Brain pericyte (primary cell): ENCODE results near the gene RPLP1.

Source experiments
- DNase-seq: peaks from one replicate; pipeline ENCODE4 v3.0.0-alpha.2; 2012; ENCODE audit warnings: low read depth, low spot score

Gene RPLP1

DNA sequence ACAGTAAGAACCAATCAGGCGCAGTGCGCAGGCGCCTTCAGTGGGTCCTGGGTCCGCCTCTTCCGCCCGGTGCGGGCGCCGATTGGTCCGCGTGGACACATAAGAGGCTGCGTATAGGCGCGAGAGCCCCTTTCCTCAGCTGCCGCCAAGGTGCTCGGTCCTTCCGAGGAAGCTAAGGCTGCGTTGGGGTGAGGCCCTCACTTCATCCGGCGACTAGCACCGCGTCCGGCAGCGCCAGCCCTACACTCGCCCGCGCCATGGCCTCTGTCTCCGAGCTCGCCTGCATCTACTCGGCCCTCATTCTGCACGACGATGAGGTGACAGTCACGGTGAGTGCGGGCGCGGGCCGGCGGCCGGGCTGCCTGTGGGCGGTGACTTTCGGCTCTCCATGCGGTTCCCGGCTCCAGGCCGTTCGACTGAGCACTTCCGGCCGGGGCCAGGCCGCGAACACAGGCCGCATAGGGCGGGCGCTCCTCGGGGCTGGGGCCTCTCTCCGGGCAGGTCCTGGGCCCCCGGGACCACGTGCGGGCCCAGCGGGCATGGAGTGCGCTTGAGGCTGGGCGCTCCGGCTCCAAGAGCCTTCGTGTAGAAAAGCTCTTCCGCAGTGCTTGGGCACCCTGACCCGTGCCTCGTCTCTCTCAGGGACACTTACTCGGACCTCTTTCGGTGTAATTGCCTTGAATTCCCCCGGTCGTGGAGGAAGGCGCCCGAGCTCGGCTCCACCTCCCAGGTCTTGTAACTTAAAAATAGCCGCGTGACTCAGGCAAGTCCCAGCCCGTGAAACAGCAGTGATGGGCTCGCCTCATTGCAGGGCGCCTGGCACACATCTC lies at the start of gene RPLP1:
Gene RPLP1, plus strand, starts transcription at position 127 of the 830 bp plus-strand sequence. Its CDS starts 131 bp downstream, at position 258.
- peak; percentile 90 for DNase-seq

DNA sequence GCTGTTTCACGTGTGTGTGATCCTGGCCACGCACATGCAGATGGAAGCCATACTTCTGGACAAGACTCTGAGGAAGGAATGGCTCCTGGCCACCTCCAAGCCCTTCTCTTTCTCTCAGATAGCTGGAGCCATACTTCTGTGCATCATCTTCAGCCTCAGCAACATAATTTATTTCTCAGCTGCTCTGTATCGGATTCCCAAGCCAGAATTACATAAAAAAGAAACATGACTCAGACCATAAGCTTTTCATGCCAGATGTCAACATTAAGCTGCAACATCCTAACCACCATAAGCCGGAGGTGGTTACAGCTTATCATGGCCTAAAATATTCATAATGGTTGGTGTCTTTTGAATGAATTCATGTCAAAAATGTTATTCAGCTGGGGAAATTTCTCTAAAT lies 49.0 kb upstream of the RPLP1 start:
- peak; percentile 29 for DNase-seq

DNA sequence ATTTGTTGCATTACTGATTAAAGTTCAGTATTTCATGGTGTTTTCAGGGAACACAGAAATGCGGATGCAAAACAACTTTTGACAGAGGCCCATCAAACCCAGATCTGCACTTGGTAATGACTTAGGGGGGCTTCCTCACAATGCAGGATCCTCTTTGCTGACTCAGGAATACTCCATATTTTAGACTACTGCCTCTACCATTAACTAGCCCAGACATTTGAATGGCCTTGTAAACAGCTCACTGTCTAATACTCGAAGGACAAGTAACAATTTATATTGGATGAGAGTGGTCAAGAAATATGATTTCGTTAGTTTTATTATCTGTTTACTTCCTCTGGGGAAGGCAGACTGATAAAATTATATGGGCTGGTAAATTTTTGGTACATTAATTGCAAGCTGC lies 47.5 kb upstream of the RPLP1 start:
- DNase-seq: no peak

DNA sequence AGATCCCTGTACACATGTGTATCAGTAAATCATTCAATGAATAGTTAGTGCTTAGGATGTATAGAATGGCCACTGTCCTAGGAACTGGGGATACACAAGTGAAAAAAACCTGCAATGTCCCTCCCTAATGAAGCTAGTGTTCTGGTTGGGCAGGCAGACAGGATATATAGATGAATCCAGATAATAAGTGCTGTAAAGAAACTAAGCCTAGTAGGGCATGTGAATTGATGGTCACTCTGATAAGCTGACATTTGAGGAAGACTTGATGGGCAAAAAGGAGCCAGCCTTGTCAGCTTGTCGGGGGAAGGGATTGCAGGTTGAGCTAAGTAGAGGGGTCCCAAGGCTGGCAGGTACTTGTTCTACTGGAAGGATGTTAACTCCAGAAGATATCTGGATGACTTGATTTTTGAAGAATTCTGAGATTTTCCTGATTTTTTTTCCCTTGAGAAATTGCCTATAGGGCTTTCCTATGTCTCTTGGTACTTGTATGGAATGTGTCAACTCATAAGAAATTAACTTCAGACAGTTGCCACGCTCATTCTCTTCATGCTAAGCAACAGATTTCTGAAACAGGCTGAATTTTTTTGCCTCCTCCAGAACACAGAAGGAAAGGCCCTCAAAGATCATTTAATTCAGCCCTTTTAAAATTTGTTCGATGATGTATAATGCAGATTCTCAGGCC lies 44.8 kb upstream of the RPLP1 start:
- DNase-seq: no peak

DNA sequence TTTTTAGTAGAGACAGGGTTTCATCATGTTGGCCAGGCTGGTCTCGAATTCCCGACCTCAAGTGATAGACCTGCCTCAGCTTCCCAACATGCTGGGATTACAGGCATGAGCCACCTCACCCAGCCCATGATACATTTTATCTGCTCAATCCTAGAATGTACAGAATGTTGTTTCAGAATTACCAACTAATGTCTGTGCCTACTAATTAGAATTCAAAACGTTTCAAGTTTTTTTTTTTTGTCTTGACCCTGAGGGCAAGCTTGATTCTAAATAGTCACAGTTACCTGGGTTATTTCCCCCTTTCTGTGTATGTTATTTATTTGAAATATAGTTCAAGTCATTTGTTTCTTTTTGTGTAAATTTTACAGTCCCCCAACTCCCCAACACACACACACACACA lies 43.8 kb upstream of the RPLP1 start:
- DNase-seq: no peak

DNA sequence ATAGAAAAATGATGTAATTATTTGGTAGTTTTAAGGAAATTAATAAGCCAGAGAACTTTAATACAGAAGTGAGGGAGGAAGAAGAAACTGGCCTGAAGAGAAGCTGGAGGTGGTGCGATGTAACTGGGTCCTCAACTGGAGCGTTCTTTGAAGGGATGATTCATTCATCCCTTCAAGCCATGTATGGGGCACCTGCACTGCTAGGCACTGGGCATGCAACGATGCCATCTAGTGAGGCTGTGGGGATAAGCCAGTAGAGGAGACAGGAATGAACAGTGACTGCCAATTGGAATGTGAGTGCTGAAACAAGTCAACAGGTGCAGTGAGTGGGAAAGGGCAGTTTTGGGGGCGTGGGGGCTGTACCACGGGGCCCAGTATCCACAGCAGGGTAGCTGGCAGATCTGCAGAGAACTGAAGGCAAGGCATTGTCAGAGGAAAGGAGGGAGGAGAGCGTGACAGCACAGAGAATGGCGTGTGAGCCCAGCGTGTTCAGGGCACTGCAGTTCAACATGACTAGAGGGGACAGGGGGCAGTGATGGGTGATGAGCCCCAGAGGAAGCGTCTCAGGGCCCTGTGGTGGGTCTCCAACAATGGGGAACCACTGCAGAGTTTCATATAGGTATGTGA lies 42.3 kb upstream of the RPLP1 start:
- DNase-seq: no peak

DNA sequence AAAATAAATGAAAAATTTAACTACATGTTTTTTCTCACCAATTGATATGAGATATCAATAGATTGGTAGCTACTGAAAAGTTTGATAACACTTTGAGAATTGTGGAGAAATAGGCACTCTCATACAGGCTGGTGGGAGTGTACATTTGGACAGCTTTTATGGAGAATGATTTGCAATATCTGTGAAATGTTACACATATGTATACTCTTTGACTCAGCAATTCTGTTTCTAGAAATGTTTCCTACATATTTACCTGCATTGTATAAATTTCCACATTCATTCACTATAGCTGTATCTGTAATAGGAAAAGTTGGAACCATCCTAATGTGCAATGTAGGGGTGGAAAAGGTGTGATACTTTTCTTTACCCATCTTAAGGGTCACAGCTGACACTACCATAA lies 40.3 kb upstream of the RPLP1 start:
- DNase-seq: no peak

DNA sequence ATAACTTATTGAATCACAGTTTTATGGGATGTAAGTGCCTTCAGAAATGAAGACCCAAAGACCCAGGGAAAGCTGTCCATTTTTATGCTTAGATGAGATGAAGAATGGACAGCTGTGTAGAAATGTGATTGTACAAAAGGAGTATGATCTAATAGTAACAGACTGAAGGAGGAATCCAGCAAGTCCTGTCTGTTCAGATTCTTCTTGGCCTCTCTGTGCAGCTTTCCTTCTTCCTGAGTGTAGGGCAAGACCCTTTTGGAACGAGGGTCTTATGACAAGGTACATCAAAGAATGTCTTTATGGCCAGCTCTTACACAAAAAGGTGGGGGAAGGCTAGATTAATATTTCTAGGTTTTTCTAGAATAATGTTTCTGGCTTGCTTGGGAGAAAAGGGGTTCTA lies 39.9 kb upstream of the RPLP1 start:
- DNase-seq: no peak

DNA sequence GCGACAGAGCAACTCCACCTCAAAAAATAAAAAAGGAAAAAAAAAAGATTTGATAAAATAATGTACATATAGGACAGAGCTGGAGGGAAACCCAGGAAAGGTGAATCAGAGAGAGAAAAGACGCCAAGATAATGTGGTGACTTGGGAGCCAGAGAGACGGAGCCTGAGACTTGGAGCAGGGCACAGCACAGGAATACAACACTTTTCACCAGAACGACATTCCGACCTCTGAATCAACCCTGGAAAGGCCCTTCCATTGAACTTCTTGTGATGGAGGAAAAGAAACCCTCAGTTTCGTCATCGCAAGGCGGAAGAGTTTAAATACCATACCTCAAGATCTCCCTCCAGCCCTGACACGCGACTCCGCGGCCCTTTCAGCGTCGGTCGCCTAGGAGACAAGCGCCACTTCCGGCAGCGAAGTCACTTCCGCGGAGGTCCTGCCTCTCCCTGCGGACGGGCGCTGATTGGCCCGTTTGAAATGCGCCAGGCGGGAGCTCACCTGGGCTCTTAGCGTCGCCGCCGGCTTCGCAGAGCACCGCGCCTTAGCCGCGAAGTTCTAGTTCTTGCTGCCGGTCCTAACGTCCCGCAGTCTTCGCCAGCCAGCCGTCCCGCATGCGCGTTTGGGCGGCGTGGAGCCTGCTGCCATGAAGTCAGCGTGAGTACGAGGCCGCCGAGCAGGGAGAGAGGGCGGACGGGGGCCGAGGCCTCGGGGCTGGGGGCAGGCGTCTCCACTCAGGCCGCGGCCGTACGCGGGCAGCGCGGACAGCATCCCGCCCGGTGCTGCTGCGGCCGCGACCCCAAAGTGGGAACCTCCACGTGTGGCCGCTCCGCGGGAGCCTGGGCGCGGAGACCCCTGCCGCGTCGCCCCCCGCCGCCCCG lies 38.6 kb upstream of the RPLP1 start, which contains the start of gene KIF23:
Gene KIF23, plus strand, starts transcription at position 528 of the 879 bp plus-strand sequence. Its CDS starts 117 bp downstream, at position 645.
- DNase-seq: peak; percentile 58

DNA sequence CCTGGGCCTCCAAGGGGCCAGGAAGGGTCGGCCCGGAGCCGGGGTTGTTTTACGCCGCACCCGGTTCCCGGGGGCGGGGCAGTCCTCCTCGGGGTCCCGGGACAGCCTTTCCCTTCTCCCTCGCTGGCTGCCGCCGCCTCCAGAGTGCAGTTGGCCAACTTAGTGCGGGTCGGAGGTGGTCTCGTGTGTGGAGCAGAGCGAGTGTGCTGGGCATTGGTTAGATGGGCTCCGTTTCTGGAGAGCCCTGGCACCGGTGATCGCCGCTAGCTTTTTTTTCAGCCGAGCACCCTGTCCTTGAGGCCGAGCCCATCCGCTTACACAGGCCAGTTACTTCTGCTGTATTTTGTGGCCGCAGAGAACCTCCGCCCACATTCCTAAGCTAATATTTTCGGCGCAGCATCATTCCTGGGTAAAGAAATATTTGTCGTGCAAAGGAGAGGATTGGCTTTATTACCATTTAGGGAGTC lies 37.9 kb upstream of the RPLP1 start:
- DNase-seq: no peak

DNA sequence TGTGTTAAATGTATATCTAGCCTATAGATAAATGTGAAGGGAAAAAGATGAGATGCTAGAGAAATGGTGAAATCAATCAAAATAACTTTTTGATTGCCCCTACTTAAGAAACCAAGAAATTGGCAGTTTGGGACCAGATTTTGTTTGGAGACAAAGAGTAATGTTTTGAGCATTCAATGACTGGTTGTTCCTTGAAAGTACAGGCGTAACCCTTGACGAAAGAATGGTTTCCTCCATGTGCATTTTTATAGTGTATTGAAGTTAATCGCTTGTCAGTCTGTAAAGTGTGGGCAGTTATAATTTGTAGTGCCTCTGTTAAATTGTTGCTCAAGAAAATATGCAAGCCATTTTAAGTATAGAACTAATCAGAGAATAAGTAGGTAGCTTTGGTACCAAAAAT lies 37.2 kb upstream of the RPLP1 start:
- DNase-seq: no peak

DNA sequence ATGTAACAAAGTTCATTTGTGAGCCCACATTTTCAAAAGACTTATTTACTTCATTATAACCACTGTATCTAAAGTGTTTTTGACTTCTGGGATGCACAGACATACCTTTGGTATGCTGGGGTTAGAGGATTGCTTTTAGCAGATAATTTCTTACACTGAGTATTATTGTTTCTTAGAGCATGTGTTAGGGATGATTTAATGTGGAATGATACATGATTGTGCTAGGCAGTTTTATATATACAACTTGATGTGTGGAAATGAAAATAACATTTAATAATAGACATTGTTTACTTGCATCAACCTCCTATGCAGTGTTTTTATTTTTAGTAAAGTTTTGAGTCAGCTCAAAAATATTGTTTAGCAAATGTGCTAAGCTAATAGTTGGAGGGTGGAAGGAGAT lies 35.0 kb upstream of the RPLP1 start:
- no peak for DNase-seq

DNA sequence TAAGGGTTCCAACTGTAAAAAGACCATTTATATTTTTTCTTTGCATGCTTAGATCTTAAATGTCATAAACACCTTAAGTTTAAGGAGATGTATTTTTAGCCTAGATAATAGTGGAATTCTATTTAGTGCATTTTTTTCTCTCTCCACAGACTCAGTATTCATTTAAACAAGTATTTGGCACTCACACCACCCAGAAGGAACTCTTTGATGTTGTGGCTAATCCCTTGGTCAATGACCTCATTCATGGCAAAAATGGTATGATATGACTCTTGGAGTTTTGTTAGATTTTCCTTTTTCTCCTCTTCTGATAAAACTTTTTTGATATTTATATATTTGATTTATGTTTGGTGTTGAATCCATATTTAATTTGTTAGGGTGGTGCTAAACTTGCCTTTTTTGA lies 31.1 kb upstream of the RPLP1 start:
- DNase-seq: no peak

DNA sequence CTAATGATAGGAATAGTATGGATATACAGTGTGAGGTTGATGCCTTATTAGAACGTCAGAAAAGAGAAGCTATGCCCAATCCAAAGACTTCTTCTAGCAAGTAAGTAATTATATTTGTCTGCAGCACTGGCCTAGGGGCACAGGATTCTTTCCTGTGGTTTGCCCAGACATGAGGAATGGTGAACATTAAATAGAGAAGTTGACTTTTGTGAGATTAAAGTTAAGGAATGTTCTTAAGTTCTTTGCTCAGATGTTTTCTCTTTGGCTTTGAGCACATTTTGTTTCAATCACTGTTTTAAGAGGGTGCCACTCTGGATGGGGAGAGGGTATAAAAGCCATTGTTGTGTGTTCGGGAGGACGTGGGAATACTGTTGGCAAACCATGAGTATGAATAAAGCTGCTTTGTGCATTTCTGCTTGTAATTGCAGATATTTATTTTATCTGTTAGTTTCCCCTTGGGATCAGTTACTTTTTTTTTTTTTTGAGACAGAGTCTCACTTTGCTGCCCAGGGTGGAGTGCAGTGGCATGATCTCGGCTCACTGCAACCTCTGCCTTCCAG lies 30.2 kb upstream of the RPLP1 start:
- DNase-seq: no peak

DNA sequence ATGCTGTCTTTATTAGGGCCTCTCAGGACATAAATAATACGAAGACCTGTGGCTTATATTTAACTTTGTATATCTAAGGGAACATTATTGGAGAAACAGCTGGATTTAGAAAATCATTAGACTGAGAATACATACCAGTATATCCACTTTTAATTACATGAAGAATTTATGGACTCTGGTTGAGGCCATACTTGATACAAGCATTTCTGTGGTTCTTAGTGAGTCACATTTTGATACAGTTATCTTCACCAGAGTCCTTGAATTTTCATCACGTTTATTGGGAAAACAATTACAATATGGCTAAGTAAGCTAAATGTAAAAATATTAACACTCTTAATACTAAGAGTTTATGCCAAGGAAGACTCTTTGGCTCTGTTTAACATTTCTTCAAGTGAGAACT lies 28.6 kb upstream of the RPLP1 start:
- DNase-seq: no peak

DNA sequence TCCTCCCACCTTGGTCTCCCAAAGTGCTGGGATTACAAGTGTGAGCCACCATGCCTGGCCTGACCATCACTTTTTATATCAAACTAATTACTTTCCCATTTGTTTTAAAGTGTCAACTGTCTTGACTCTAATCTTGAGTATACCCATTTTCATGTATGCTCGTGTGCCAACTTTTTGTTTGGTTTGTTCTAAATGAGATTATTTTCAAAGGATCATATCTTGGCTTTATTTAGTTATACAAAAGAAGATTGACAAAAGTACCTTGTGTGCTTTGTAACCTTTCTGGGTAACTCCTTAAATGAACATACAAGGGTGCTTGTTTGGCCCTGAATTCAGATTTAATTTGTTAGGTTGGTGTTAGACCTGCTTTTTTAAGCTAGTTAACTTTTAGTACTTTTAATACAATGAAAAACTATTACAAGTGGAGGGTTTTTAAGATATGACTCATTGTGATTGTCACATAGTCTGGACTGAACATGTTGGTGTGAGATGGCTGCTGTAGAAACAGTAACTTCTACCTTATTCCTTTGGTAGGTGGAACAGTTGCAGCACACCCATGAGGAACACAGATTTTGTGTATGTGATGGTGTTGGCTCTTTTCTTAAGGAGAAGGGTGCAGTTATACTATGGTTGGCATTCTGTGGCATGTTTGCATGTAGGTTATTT lies 27.7 kb upstream of the RPLP1 start:
- no peak for DNase-seq

DNA sequence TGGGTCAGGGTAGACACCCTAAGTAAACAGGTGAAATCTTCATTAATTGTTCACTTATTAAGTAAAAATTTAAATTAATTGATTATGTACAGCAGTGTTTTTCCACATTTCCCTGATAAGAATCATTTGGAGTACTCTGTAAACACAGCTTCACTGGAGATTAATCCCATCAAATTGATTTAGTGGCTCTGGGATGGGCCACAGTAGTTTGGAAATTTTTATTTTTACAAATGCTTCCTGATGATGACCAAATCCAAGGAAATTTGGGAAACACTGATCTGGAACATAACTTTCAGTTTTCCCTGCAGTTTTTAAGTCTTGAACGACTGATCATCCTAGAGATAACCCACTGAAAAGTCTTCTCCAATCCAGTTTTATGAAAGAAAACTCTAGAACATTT lies 18.8 kb upstream of the RPLP1 start:
- no peak for DNase-seq

DNA sequence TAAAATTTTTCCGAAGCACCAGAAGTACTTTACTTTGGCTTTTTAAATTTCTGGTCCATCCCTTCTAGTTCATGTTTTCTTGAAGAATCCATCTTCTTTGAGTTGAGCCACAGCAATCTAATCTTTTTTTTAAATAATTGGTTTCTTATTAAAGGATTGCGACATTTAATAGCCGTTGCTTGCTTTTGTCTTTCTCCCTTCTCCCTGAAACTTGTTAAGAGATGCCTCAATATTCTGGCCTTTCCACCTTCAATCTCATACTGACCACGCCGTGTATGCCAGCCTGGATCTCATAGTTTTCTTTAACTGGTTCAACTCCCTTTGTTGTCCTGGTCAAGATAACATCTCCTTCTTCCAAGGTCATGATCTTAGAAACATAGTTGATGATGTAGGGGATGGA lies 18.4 kb upstream of the RPLP1 start:
- DNase-seq: no peak

DNA sequence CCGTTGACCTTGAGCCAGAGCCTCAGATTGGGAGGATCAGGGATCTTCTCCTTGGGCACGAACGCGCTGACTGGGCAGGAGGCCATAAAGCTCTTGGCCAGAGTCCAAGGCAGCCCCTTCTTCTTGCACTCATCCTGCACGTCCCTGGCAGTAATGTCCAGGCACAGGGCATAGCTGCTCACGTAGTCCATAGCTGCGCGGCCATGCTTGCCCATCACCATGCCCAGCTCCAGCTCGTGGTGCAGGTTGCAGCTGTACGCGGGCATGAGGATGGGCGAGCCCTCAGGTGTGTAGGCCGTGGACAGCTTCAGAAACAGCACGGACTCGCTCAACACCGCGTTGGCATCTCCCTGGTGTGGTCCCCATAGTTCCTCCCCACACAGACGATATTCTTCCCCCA lies 17.9 kb upstream of the RPLP1 start:
- no peak for DNase-seq

DNA sequence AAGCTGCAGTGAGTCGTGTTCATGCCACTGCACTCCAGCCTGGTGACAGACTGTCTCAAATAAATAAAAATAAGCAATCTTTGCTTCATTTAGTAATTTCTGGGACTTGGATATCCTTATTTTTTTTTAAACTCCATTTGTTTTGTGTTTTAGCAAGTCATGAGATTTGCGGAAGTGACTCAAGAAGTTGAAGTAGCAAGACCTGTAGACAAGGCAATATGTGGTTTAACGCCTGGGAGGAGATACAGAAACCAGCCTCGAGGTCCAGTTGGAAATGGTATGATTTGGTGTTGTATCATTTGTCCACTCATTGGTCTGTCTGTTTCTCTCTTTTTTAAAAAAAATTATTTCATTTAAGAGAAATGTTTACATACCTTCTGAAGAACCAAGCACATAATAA lies 16.6 kb upstream of the RPLP1 start:
- DNase-seq: no peak

DNA sequence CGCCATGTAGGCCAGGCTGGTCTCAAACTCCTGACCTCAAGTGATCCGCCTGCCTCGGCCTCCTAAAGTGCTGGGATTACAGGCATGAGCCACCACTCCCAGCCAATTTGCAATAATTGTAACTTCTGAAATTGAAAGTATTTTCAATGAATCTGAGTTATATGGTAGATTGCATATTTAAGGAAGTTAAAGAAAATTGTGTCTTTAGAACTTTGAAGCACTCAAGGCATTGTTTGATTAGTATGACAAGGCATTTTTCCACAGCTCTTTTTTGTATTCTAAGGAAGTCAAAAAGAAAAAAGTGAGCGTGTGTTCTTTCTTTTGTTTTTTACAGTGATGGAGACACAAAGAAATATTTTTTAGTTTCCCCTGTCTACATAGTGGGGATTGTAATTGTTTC lies 15.7 kb upstream of the RPLP1 start:
- no peak for DNase-seq
